ENCODE measurements around the gene CCDC182.

CCDC182 gene

DNA sequence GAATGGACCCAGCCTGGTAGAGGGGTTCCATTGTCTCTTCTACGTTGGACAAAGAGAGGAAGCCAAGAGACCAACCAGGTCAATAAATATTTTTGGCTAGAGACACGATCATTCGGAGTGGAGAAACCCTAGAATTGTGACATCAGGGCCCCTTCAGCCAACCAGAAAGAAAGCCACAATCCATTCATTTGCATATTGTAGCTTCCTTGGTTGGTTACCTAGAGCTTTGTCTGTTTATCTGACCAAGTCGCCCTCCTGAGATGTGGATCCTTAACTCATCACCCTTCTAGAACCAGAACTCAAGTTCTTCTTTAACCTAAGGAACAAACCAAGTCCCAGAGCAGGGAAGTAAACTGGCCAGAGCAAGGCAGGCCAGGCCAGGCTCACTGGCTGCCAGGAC is at the start of gene CCDC182:
Gene CCDC182 (minus strand): TSS at position 58 of the 400 bp plus-strand sequence. CDS start 27 bp downstream, at position 31.
- no peak for DNase-seq

DNA sequence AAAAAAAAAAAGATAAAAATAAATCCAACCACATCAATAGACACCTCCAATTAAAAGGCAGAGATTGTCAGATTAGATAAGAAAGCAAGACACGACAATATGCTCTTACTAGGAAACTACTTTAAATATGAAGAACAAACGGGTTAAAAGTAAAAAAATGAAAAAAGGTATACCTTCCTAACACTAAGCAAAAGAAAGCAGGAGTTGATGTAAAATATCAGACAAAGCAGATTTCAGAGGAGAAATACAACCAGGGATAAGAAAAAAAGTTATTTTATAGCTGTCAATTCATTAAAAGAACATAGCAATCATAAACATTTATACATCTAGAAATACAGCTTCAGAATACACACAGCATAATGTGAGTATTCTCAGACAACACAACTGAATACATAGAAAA is 49.7 kb upstream of the CCDC182 start:
- no peak for DNase-seq

DNA sequence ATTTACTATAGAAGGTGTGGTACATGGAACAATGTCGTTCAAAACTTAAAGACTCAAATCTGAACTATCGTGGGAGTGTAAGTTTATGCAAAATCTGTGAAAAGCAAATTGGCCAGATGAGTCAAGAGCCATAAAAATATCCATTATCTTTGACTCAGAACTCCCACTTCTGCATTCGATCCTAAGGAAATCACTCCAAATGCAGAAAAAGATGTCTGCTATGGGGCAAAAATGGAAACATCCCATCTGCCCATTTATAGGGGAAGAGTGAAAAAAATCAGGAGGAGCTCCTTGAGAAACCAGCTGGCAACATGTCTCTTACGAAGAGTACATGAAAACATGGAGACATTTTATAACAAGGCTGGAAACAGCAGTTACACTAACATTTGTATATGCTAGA is 43.6 kb upstream of the CCDC182 start:
- DNase-seq = peak in 1 of 2 donors; percentile 33

DNA sequence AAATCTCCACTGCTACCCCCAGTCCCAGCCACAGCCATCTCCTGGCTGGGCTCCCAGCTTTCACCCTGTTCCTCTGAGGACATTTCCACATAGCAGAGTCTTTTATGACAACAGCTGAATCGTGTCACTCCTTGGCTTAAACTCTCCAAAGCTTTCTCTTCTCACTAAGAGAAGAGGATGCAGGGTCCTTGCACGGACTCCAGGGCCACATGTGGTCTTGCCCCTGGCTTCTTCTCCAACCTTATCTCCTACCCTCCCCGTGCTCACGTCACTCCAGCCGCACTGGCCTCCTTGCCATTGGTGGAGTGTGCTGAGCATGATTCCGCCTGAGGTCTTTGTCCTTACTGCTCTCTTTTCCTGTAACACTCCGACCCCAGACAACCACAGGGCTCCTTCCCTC is 39.9 kb upstream of the CCDC182 start:
- no peak for DNase-seq

DNA sequence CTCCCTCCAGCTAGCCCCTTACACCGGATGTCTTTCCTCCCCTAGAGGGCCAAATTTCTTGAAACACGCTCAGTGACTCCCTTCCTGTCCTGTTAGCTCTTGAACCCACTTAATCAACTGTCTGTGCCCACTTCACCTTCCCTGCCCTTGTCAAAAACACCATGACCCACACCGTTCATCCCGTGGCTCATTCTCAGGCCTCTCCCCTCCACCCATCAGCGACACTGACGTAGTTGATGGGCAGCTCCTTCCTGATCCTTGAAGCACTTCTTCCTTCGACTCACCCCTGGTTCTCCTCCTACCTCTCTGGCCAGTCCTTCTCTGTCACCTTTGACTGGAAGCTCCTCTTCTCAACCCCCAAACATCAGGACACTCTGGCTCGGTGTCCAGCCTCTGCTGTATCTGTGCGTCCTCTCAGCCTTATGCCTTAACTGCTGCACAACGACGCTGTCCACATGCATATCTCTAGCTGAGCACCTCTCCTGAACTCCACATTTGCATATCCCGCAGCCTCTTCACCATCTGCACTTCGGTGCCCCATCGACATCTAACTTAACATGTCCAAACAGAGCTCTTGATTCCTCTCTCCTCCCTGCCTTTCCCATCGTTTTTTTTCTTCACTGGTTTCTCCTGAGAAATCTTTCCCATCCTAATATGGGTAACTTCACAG is 39.3 kb upstream of the CCDC182 start:
- no peak for DNase-seq

DNA sequence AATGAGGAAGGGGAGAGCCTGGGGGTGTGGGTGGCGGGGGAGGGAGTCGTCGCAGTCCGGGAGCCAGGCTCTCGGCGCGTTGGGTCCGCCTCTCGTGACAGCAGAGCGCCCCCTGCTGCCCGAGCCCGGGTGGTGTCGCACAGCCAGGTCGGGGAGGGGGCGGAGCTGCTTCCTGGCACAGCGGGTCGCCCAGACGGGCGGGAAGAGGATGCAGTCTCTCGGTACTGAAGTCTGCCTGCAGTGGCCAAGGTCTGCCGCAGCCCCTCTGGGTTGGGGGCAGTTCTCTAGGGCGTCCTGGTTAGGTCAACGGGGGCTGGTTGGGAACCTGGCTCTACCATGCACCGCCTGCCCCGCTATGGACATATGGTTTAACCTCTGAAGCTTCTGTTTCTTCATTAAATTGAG is 38.2 kb upstream of the CCDC182 start:
- DNase-seq = peak; percentile 11 to 47

DNA sequence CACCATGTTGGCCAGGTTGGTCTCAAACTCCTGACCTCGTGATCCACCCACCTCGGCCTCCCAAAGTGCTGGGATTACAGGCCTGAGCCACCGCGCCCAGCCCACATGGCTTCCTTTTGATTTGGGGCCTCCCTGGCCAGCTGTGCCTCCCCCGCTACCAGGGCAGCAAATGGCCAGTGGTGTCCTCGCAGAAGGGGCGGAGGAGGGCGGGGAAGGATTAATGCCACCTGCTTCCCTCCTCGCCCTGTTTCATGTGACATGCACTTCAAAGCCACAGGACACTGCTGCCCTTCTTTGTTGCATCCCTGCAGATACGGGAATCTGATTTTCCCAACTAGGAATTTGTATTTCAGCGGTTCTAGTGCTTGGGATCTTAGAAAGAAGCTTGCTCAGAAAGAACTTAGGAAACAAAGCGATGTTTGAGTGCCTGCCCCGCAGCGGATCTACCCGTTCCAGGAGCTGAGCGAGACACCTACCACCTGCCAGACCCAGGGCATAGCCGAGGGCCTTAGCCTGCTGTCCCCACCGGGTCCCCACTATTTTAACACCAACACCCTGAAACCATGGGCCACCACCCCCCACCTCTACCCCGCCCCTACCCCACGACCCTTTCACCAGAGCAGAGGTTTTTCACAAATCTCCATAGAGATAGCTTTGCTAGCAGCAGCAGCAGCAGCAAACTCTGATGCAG is 37.7 kb upstream of the CCDC182 start:
- no peak for DNase-seq

DNA sequence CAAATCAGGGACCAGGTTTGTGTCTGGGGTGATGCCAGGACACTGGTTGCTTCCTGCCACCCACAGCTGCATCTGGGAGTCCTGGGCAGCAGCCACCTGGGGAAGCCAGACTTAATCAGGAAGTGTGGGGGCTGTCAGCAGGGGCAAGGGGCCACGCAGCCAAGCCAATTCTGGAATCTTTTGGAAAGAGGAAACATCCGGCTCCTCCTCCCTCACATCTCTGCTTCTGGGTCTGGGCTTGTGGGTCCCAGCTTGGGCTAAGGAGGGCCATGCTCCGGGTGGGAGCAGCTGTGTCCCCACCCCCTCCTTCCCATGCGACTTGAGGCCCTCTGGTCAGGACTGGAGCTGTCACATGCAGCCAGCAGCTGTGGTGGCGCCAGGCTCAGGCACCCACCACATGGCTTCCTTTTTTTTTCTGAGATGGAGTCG is 37.0 kb upstream of the CCDC182 start:
- DNase-seq = peak in 1 of 2 donors; percentile 17

DNA sequence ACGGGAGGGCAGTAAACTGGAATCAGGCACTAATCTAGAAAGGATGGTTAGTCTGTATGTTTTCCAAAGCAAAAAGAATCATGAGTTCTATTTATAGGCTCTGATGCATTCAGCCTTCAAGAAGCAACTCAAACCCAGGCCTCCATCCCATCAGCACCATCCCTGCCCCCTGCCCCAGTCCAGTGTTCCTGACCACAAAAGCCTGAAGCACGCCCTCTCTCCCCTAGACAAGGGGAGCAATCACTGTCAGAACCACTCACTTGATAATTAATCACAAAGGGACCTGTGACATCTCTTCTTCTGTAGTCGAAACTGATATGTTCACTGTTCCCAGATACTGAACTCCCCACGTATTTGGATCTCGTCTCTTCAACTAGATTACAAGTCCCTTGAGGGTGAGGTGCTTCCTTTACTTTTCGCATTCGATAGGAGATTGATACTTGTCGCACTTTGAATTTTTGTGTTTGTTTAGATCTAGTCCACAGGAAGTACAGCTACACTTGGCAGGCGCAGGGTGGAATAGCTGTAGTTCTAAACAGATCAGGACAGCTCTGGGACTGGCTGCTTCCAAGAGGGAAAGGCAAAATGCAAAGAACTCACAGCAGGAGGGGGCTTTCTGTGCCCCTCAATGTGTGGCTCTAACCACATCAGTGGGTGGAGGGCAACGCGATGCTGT is 36.4 kb upstream of the CCDC182 start:
- DNase-seq = no peak

DNA sequence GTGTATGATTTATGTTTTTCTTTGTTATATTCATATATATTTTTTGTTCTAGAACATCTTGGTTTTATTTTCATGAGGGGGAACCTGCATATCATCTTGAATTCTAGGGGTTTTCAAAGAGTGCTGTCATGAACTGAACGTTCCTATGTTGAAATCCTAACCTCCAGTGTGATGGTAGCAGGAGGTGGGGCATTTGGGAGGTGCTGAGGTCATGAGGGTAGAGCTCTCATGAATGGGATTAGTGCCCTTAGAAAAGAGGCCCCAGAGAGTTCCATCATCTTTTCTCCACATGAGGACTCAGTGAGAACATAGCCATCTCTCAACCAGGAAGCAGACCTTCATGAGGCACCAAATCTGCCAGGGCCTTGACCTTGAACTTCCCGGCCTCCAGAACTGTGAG is 34.6 kb upstream of the CCDC182 start:
- no peak for DNase-seq

DNA sequence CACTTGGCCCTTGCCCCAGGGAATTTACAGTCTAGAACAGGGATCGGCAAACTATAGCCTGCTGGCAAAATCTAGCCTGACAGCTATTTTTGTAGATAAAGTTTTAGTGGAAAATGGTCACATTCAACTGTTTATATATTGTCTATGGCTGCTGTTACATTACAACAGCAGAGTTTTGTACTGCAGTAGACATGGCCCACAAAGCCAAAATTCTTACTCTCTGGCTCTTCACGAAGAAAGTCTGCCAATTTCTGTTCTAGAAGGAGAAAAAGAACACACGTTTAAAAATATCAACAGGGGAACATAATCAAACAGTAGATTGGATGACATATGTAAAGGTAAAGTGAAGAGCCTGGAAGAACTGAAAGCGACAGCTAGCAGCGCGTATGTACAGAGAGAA is 33.2 kb upstream of the CCDC182 start:
- DNase-seq = no peak

DNA sequence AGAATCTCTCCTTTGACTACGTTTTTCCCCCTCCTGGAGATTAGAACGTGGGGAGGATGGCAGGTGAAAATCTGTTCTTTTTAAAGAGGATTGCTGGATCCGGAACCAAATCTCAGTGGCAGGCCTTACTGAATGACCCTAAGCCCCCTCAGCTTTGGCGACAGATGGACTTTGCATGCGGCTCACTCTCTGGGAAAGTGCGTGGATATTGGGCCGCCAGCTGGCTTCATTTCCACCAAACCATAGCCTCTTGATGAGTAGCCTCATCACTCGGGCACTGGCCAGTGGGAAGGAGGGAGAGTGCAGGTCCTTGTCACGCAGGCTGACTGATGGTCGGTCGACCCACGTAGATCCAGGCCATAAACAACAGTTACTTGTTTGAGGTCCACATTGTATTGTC is 31.3 kb upstream of the CCDC182 start:
- no peak for DNase-seq

DNA sequence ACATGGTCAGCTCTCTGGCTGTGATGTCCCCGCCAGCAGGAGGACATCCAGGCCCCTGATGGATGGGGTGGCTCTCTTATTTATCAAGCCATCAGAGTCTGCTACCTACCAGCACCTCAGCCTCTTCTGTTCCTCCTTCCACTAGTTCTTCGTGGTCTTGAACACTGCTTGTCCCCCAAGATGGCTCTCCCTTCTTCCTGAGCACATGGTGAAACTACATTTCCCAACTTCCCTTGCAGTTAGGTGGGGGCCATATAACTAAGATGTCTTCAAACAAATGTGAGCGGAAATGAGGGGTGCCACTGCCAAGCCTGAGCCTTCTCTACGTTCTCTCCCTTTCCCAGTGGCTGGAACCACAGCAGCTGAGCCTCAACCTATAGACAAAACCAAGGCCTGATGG is 29.8 kb upstream of the CCDC182 start:
- DNase-seq = no peak

DNA sequence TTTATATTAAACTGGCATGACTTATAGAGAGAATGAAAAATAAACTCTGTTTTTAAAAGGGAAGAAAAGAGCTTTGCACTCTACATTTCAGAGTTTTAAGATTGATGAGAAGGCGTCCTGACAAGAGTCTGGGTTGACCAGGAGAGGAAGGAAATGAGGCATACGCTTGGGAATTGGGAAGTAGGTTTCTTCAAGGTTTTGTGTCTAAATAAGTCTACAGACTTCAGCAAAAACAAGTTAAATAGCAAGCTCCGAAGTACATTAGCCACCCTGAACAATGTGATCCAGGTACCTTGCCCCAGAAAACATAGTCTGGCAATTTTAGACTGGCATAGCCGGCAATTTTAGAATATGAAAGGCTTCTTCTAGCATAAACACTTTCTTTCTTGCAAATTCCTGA is 28.5 kb upstream of the CCDC182 start:
- DNase-seq = no peak

DNA sequence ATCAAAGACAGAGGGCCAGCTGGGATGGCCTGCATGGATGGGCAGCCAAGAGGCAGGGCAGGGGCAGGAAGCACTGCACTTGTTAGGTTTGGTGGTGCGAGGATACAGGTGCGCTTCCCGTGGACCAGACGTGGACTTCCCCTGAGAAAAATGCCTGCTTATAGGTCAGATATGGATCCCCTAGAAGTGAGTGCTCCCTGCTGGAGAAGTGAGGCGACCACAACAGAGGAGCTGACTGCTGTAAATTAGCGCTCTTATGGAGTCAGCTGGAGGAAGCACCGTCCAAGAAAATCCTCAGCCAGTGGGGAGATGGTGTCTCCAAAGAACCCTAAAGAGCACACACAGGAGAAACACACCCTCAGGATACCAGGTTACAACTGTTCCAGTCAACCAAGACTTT is 27.7 kb upstream of the CCDC182 start:
- DNase-seq = no peak

DNA sequence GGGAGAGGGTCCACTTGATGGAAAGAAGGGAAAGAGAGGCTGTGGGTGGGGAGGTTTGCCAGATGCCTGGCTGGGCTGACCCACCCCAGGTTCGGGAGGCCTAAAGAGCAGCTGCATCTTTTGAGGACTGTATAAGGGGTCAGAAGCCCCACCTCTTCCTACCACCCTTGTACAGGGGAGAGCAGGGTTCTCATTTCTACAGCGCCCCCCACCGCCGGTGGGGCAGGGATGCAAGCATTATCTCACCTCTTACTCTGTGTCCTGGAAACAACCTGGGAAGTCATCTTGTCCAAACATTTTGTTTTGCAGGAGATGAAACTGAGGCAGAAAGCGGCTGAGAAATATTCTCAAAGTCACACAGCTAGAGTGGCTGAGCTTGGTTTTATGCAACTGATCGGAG is 22.5 kb upstream of the CCDC182 start:
- DNase-seq = no peak

DNA sequence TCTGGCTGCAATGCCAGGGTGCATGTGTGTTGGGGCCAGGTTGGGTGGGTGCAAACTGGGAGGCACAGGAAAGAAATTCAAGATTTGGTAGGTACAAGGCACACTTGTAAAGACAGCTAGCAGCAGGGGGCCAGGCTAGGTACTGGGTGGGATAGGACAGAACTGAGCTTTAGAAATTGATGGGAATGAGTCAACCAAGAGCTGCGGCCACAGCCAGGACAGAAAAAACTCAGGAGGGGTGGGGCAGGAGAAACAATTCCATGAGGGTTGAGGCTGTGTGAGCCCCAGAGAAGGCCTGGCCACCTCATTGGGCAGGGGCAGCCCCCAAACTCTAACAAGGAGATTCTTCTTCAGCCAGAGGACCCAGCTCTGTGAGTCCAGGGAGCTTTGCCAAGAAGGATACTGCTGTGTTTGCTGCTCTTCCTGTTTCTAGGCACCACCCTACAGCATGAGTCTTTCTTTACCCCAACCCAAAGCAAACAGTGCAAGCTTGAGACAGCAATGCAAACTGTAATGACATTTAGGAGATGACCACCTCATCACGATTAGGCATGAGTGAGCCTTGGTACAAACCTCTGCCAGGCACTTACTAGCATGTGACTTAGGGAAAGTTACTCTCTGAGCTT is 21.3 kb upstream of the CCDC182 start:
- DNase-seq = no peak

DNA sequence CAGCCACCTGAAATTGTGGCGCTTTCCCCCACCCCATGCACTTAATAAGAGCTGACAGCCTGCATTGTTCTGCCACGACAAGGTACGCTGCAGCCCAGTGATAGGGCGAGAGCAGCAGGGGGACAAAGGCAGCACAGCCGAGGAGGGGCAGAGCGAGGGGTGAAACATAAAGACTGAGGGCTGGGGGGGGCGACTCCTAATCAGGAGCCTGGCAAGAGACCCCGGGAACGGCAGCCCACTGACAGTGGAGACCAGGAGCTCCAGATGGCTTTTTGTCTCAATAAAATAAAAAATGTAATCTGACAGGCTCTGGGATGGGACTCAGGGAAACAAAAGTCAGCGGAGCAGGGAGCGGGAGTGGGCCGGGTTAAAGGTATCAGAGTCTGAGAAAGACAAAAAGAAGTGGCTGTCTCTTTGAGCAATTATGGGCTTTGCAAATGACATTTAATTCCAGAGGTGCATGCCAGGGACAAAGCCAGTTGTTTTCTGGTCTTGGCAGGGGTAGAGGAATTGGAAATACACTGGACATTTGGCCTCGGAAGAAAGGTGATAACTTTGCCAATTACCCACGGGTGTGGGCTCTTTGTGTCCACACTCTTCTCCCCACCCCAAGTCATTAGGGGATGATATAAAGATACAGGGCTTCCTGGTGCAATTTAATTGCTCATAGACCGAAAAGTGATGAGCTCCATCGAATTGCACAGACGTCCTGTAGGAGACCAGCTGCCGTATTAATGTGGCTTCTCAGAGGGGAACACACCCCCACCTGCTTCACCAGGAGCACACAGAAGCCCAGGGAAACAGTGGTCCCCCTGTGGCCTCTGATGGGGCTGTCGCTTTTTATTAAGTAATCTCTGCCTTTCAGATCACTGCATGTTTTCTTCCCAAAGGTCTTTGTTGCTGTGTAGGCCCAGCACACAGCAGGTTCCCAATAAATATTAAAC is 17.6 kb upstream of the CCDC182 start:
- no peak for DNase-seq

DNA sequence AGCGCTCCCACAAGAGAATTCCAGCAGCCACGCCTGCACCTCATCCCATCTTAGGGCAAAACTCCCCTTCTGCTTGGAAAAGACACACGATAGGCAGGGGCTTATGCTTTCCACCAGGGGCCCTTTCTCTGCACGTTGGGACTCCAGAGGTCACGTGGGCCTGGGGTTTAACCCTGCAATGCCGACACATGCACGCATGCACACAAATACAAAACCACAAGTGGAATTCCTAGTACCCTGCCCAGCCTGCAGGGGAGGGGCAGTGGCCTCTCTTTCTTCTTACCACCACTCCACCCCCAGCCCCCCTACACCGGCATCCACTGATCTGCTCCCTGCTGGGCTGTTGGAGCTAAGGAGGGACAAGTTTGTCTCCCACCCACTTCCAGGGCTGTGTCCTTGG is 16.8 kb upstream of the CCDC182 start:
- no peak for DNase-seq

DNA sequence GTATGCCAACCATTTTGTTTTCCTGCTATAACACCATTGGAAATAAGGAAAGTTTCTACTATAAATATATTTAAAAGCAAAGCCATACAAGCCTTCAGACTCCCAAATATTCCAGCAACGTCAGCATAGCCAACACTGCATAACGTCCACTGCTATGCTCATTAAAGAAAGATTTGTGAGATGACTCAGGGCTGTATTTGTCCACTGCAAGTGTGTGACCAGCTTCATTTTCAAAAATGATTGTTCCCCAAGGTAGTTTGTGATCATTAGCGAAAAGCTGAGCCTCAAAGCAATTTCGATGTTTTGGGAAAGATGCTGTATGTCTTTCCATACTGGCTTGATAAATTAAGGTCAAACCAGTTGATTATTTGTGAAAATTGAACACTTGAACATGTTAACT is 14.9 kb upstream of the CCDC182 start:
- no peak for DNase-seq

DNA sequence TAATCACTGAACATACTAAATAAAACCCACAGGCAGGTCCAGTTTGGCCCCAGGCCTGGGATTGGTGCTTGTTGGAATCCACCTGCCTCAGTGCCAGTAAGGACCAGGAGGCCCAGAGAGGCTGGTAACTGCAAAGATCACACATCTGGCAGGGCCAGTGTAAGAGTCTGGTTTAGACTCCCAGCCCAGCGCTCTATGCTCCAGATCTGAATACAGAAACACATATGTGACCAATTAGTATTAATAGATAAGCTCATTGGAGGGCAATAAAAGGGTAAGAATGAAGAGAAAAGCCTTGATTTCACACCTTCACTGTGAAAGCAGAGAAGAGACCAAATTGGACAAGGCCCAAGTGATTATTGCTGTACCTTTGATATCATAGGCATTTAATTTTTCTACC is 13.6 kb upstream of the CCDC182 start:
- no peak for DNase-seq

DNA sequence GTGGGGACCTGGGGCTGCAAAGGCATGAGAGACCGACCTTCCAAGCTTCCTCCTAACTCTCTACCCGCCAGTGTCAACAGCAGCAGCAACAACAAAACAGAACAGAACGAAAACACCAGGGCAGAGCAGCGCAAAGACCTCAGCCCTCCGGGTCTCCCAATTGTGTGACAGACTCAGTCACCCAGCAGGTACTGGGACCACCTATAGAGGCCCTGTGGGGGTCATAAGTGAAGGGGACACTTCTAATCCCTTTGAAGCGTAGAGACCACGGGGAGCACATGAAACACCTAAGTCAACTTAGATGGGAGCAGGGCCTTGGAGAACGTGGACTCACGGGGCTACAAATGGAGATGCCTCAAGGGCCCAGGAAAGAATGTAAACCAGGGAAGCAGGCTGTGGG is 12.6 kb upstream of the CCDC182 start:
- DNase-seq = no peak

DNA sequence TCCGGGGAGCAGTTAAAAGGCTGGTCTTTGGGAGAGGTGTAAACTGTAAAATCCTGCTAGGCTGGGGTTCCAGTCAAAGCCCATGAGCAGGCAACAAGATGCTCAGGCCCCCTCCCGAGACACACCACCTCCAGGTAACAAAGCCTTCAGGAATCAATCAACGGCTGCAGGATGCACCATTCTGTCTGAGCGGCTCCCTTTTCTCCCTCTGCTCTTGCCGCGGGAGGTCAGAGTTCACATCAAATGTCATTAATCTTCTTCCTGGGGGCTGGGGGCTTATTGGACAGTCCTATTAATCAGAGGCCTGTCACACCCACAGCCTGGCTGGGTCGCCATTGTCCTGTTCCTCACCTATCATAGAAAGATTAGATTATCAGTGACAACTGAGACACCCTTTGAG is 11.9 kb upstream of the CCDC182 start:
- DNase-seq = no peak
